DOHH2 (cell line): ENCODE data around the gene TCEA2.

Experiments used
- H3F3A ChIP-seq: fragments of 200-600 bp; sonication (generic), shearing (Covaris generic); 2 replicates; pipeline ENCODE4 v1.6.0; 2016; ENCODE audit warnings: antibody characterized with exemption, mild to moderate bottlenecking; ENCODE audit not compliant: control insufficient read depth, insufficient read depth
- H3K27ac ChIP-seq: fragments of 200-600 bp; sonication (generic); 2 replicates; pipeline ENCODE4 v1.5.1; 2014; ENCODE audit warnings: low read depth, mild to moderate bottlenecking, low read length, moderate library complexity
- H3K27me3 ChIP-seq: fragments of 200-600 bp; sonication (generic); 2 replicates; pipeline ENCODE4 v1.6.1; 2014; ENCODE audit warnings: mild to moderate bottlenecking, low read length, mixed read lengths; ENCODE audit not compliant: control insufficient read depth
- H3K36me3 ChIP-seq: fragments of 200-600 bp; sonication (generic); 2 replicates; pipeline ENCODE4 v1.6.1; 2014; ENCODE audit warnings: mild to moderate bottlenecking, low read length, moderate library complexity, mixed read lengths; ENCODE audit not compliant: control insufficient read depth
- H3K4me1 ChIP-seq: fragments of 200-600 bp; sonication (generic); 2 replicates; pipeline ENCODE4 v1.6.1; 2014; ENCODE audit warnings: mild to moderate bottlenecking, low read length, mixed read lengths; ENCODE audit not compliant: control insufficient read depth
- H3K4me2 ChIP-seq: fragments of 200-600 bp; sonication (generic); 2 replicates; pipeline ENCODE4 v1.6.0; 2014; ENCODE audit warnings: mild to moderate bottlenecking, low read length, moderate library complexity
- H3K4me3 ChIP-seq: fragments of 200-600 bp; sonication (generic); 2 replicates; pipeline ENCODE4 v1.5.1; 2014; ENCODE audit warnings: mild to moderate bottlenecking, low read length, mixed read lengths
- H3K79me2 ChIP-seq: fragments of 200-600 bp; sonication (generic); 2 replicates; pipeline ENCODE4 v1.6.1; 2014; ENCODE audit warnings: mild to moderate bottlenecking, low read length, mixed read lengths; ENCODE audit not compliant: control insufficient read depth
- H3K9me2 ChIP-seq: fragments of 200-600 bp; sonication (generic); replicated peaks from 2 replicates; pipeline ENCODE4 v1.6.1; 2014; ENCODE audit warnings: mild to moderate bottlenecking, low read length, mixed read lengths; ENCODE audit not compliant: control insufficient read depth
- H3K9me3 ChIP-seq: fragments of 200-600 bp; sonication (generic); 2 replicates; pipeline ENCODE4 v1.6.1; 2014; ENCODE audit warnings: antibody characterized with exemption, low read length, mixed read lengths; ENCODE audit not compliant: control insufficient read depth, insufficient read depth
- H4K20me1 ChIP-seq: fragments of 200-600 bp; sonication (generic); 2 replicates; pipeline ENCODE4 v1.6.0; 2014; ENCODE audit warnings: low read depth, mild to moderate bottlenecking, antibody characterized with exemption, low read length, moderate library complexity; ENCODE audit not compliant: control insufficient read depth, insufficient read depth
- CTCF ChIP-seq: fragments of 200-600 bp; sonication (generic); IDR thresholded peaks from one replicate; pipeline ENCODE4 v1.5.1; 2014; ENCODE audit warnings: antibody characterized with exemption, mild to moderate bottlenecking, low read depth, low read length; ENCODE audit not compliant: poor library complexity, severe bottlenecking
- EZH2phosphoT487 ChIP-seq: fragments of 200-600 bp; sonication (generic); IDR thresholded peaks from 2 replicates; pipeline ENCODE4 v1.6.1; 2017; ENCODE audit warnings: borderline replicate concordance, mild to moderate bottlenecking, antibody characterized with exemption, low read length, moderate library complexity, mixed read lengths

TCEA2 gene

GRCh38 chr20:64108731-64109681 lies 46.0 kb downstream of the TCEA2 start:
- no peak overlapping the region for H3K4me3 ChIP-seq
- no peak overlapping the region for H3K4me2 ChIP-seq
- no peaks in the 10 kb centered on the region for H3F3A ChIP-seq
- peaks cover 11% of the 10 kb centered on the region; the same call in 1 of the 2 replicates for H3K27me3 ChIP-seq
- H3K9me2 ChIP-seq, result no peaks in the 10 kb centered on the region
- no peaks in the 10 kb centered on the region for H3K9me3 ChIP-seq
- no peak overlapping the region for H3K27ac ChIP-seq
- no peaks in the 10 kb centered on the region for H3K36me3 ChIP-seq
- no peaks in the 10 kb centered on the region for H4K20me1 ChIP-seq
- no peak for TF ChIP-seq CTCF
- no peak for TF ChIP-seq EZH2phosphoT487
- H3K79me2 ChIP-seq, result no peaks in the 10 kb centered on the region
- H3K4me1 ChIP-seq, result peaks cover 12% of the 10 kb centered on the region

GRCh38 chr20:64109831-64110391 lies 46.9 kb downstream of the TCEA2 start:
- no peak overlapping the region for H3K4me3 ChIP-seq
- no peak overlapping the region for H3K27ac ChIP-seq
- no peaks in the 10 kb centered on the region for H3F3A ChIP-seq
- H3K4me1 ChIP-seq, result peaks cover 12% of the 10 kb centered on the region
- H3K36me3 ChIP-seq, result no peaks in the 10 kb centered on the region
- no peaks in the 10 kb centered on the region for H3K9me2 ChIP-seq
- no peak overlapping the region for H3K4me2 ChIP-seq
- TF ChIP-seq CTCF (no peak), EZH2phosphoT487 (no peak)
- peaks cover 15% of the 10 kb centered on the region; the same call in 1 of the 2 replicates for H3K27me3 ChIP-seq
- no peaks in the 10 kb centered on the region for H3K79me2 ChIP-seq
- H3K9me3 ChIP-seq, result no peaks in the 10 kb centered on the region
- H4K20me1 ChIP-seq, result no peaks in the 10 kb centered on the region

GRCh38 chr20:64110411-64111068 lies 47.5 kb downstream of the TCEA2 start:
- Histone ChIP-seq H3K79me2 (no peaks in the 10 kb centered on the region), H3K4me3 (no peak overlapping the region), H3K9me2 (no peaks in the 10 kb centered on the region), H3K27ac (no peak overlapping the region), H3F3A (no peaks in the 10 kb centered on the region), H3K27me3 (peaks cover 15% of the 10 kb centered on the region; the same call in 1 of the 2 replicates), H3K9me3 (no peaks in the 10 kb centered on the region), H4K20me1 (no peaks in the 10 kb centered on the region), H3K4me2 (no peak overlapping the region), H3K4me1 (peaks cover 12% of the 10 kb centered on the region), H3K36me3 (no peaks in the 10 kb centered on the region)
- no peak for TF ChIP-seq EZH2phosphoT487
- TF ChIP-seq CTCF, result no peak
